H54 (cell line): ENCODE data around the gene GTF3C2.
"Not testable (repeated sequence)": the region's sequence is repeated elsewhere in the genome, so short reads cannot be mapped to it uniquely, and the experiment has no call there.

Source experiments
- DNase-seq: peaks from one replicate; pipeline ENCODE4 v3.0.0; 2011; ENCODE audit warnings: low spot score, mixed read lengths; ENCODE audit not compliant: insufficient read length
- FAIRE-seq: peaks from 3 replicates; lab custom pipeline; 2011; peaks lifted over from hg19 to GRCh38; lab: Jason Lieb, UNC
- POLR2A ChIP-seq: IDR thresholded peaks from 2 replicates; pipeline ENCODE4 v1.6.1; 2011; ENCODE audit warnings: low read depth, mild to moderate bottlenecking, low read length

Gene GTF3C2

GRCh38 chr2:27354597-27354927 is 2.0 kb downstream of the GTF3C2 start:
- FAIRE-seq (no peak), DNase-seq (no peak)
- no peak for TF ChIP-seq POLR2A

GRCh38 chr2:27353762-27354596 is 2.6 kb downstream of the GTF3C2 start:
- FAIRE-seq: peak; percentile 27
- no peak for TF ChIP-seq POLR2A
- DNase-seq: no peak

- not testable (repeated sequence) for FAIRE-seq, DNase-seq
Observed at GRCh38 chr2:27353386-27353761, 3.2 kb downstream of the GTF3C2 start.

GRCh38 chr2:27351802-27352598 is 4.6 kb downstream of the GTF3C2 start:
- FAIRE-seq (no peak), DNase-seq (no peak)
- no peak for TF ChIP-seq POLR2A

- TF ChIP-seq POLR2A: no peak
- FAIRE-seq: no peak
- DNase-seq: no peak
Observed at GRCh38 chr2:27350106-27350693, 6.4 kb downstream of the GTF3C2 start.

- TF ChIP-seq POLR2A: no peak
- FAIRE-seq (no peak), DNase-seq (no peak)
Observed at GRCh38 chr2:27347641-27348040, 8.9 kb downstream of the GTF3C2 start.

- DNase-seq: no peak
- no peak for TF ChIP-seq POLR2A
- no peak for FAIRE-seq
Observed at GRCh38 chr2:27336173-27336572, 20.4 kb downstream of the GTF3C2 start.

GRCh38 chr2:27335311-27335710 is 21.3 kb downstream of the GTF3C2 start:
- no peak for FAIRE-seq
- no peak for DNase-seq
- no peak for TF ChIP-seq POLR2A

- FAIRE-seq (no peak), DNase-seq (no peak)
- no peak for TF ChIP-seq POLR2A
Observed at GRCh38 chr2:27324720-27325119, 31.8 kb downstream of the GTF3C2 start.

GRCh38 chr2:27323596-27324285 is 32.8 kb downstream of the GTF3C2 start:
- DNase-seq (no peak), FAIRE-seq (no peak)
- no peak for TF ChIP-seq POLR2A

- FAIRE-seq (no peak), DNase-seq (peak; percentile 92)
- peak; percentile 78 for TF ChIP-seq POLR2A
Observed at GRCh38 chr2:27322766-27323595, 33.6 kb downstream of the GTF3C2 start, which contains the start of gene MPV17. MPV17 (minus strand) TSS chr2:27323097; CDS start chr2:27322517, 580 bp downstream.

- no peak for DNase-seq
- no peak for TF ChIP-seq POLR2A
- FAIRE-seq: no peak
Observed at GRCh38 chr2:27322301-27322765, 34.2 kb downstream of the GTF3C2 start.
